GM12892 (cell line): Measurements from ENCODE around the gene IVL. TPM values are rescaled to one million over a fixed set of nuclear protein-coding genes. Genes with fewer than 3 reads are reported as not detected.
A peak's percentile ranks its signal among the peaks of the same experiment; 100 is the strongest.

ENCODE experiments used
- DNase-seq: peaks from one replicate; pipeline ENCODE4 v3.0.0; 2011; ENCODE audit not compliant: insufficient read length
- FAIRE-seq: peaks from 2 replicates; lab custom pipeline; 2011; peaks lifted over from hg19 to GRCh38; lab: Jason Lieb, UNC
- POLR2A ChIP-seq: IDR thresholded peaks from 2 replicates; pipeline ENCODE4 v1.6.1; 2011; ENCODE audit warnings: low read depth, low read length, control low read depth
- POLR2AphosphoS5 ChIP-seq: IDR thresholded peaks from 2 replicates; pipeline ENCODE4 v1.6.1; 2011; ENCODE audit warnings: low read depth, low read length, control low read depth
- TAF1 ChIP-seq: IDR thresholded peaks from 2 replicates; pipeline ENCODE4 v1.6.1; 2011; ENCODE audit warnings: low read depth, mild to moderate bottlenecking, control low read depth, low read length, borderline replicate concordance
- polyA plus RNA-seq: library from polyadenylated mRNA; unstranded; fragments of >200 nt; gene quantifications from one replicate; pipeline ENCODE4 v1.2.1, GENCODE V29; 2012; ENCODE audit warnings: missing spikeins, inconsistent platforms; ENCODE audit not compliant: missing spikeins

Gene IVL, protein sequence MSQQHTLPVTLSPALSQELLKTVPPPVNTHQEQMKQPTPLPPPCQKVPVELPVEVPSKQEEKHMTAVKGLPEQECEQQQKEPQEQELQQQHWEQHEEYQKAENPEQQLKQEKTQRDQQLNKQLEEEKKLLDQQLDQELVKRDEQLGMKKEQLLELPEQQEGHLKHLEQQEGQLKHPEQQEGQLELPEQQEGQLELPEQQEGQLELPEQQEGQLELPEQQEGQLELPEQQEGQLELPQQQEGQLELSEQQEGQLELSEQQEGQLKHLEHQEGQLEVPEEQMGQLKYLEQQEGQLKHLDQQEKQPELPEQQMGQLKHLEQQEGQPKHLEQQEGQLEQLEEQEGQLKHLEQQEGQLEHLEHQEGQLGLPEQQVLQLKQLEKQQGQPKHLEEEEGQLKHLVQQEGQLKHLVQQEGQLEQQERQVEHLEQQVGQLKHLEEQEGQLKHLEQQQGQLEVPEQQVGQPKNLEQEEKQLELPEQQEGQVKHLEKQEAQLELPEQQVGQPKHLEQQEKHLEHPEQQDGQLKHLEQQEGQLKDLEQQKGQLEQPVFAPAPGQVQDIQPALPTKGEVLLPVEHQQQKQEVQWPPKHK
- 4.3 TPM for polyA plus RNA-seq

DNA sequence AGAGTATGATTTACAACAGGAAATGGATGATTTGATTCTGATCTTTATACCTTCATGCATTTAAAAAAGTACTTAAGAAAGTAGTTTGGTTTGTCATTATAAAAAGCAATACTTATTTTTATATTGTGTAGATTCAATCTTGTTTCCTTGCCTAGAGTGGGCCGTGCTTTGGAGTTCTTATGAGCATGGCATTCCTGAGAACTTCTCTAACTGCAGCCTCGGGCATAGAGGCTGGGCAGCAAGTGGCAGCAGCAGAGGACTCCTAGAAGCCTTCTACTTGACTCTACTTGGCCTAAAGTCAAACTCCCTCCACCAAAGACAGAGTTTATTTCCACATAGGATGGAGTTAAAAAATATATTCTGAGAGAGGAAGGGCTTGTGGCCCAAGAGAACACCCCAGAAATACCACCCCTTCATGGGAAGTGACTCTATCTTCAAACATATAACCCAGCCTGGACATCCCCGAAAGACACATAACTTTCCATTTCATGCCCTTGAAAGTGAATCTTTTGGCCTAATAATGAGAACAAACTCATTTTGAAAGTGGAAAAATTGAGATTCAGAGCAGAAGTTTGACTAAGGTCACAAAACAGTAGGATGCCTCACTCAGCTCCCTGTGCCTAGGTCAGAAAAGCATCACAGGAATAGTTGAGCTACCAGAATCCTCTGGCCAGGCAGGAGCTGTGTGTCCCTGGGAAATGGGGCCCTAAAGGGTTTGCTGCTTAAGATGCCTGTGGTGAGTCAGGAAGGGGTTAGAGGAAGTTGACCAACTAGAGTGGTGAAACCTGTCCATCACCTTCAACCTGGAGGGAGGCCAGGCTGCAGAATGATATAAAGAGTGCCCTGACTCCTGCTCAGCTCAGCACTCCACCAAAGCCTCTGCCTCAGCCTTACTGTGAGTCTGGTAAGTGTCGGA lies at the start of gene IVL:
Gene IVL, plus strand, starts transcription at position 861 of the 916 bp plus-strand sequence. CDS start 1,252 bp downstream, outside the sequence.
- TF ChIP-seq POLR2A (no peak), TAF1 (no peak), POLR2AphosphoS5 (no peak)
- FAIRE-seq (peak; percentile 80), DNase-seq (no peak)

DNA sequence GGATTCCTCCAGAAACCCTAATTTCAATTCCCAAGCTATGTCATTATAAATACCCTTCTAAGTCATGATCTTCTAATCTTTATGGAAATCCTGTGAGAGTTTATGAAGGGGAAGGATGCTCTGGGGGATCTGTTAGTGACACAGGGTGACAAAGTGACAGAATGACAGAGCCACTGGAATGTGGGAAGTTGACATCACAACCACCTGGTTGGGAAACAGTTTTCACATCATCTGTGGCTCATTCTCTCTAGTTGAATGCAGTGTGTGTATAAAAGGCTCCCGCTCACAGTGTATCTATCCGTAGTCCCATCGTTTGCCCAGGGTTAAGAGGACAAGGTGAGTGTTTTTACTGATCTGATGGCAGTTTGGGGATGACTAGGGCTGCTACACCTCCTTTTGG lies 48.6 kb upstream of the IVL start, which contains the start of gene LCE7A:
Gene LCE7A, plus strand, starts transcription at position 301 of the 400 bp plus-strand sequence. CDS start 702 bp downstream, outside the sequence.
- no peak for FAIRE-seq
- no peak for TF ChIP-seq POLR2A
- TF ChIP-seq TAF1, result no peak
- no peak for TF ChIP-seq POLR2AphosphoS5
- no peak for DNase-seq

DNA sequence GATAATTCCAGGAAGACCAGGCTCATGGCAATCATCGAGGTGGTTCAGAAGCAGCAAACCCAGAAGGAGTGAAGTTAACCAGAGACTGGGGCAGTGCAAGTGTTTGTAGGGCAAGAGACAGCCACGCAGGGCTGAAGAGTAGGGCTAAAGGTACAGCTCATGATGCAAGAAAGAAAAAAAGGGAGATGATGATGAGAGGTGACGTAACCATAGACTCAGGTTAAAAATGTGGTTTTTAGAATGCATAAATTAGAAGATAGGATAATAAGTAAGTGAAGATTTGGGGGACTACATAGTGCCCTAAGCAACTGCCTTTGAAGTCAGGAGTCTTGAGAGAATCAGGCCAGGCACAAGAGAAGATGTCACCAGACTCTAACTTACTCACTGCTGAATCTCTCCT lies 48.2 kb upstream of the IVL start:
- FAIRE-seq, result no peak
- no peak for TF ChIP-seq TAF1
- TF ChIP-seq POLR2AphosphoS5, result no peak
- no peak for TF ChIP-seq POLR2A
- DNase-seq, result no peak

DNA sequence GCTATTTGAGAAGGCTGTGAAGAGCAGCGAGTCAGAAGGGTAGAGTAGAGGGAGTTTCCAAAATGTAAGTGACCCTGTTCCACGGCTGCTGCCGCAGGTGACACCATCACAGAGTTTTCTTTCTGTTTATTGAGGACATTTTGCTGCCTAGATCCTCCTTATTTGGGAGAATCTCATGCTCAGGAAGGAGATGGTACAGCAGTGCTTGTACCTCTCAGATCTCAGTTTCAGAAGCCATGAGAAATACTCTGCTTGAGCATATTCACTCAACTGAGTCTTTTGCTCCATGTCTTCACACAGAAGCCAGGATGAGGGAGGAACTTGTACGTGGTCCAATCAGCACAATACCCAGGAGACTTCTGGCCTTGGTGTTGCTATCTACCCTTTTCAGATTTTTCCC lies 47.0 kb upstream of the IVL start:
- DNase-seq, result no peak
- no peak for TF ChIP-seq TAF1
- no peak for TF ChIP-seq POLR2AphosphoS5
- no peak for TF ChIP-seq POLR2A
- FAIRE-seq, result no peak

DNA sequence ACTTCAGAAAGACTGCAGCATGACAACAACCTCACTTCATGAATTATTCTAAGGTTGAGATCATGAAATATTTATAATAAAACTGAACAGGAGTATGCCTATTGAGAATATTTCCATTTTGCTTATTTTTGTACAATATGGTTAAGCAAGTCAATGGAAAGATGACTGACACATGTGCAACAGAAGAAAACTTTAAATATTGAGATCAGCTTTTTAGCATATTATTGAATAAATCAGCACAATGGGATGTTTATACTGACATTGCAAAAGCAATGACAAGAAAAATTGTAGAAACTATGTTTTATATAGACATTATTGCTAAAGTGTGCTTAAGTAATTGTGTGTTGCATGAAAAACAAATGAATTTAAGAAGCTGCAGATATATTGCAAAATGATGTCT lies 43.9 kb upstream of the IVL start:
- DNase-seq, result no peak
- no peak for FAIRE-seq
- TF ChIP-seq POLR2A (no peak), TAF1 (no peak), POLR2AphosphoS5 (no peak)

DNA sequence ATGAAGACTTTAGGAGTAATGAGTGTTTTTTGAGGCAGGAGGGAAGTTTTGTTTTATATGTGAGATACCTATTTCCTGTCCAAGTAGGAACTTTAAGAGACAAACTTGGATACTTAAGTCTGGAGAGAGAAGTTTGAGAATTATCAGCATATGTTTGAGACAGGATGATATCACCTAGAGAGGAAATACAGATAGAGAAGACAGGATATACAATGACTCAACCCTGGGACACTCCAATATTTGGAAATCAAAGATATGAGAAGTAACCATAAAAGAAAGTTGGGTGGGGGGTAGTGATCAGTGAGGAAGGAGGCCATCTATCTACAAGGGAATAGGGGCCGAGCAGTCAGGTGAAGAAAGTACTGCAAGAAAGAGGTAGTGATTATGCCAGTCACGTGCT lies 42.0 kb upstream of the IVL start:
- no peak for TF ChIP-seq POLR2AphosphoS5
- no peak for FAIRE-seq
- DNase-seq, result no peak

DNA sequence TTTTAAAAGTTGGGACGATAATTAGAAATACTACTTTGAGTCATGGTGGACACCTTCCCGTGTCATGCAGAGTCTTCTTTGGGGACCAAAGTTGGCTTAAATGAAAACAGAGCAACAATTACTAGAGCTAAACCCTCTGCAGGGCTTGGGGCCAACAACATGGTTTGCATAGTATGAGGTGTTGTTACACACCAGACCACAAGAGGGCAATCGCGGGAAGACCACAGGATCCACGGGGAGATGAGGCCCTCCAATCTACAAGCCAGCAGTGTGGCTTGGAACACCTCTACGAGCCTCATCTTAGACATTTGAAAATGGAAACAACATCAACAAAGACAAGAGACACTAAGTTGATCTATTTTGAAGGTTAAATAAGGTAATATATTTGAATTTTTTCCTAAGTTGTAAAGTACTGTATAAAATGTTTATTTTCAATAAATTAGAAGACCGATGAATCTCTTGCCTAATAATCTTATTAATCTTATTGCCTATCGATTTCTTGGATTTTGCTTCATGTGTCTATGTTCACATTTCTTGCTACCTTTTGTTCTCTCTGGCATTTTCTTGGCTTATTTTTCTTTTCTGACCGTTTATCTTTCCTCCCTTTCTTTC lies 38.4 kb upstream of the IVL start:
- FAIRE-seq (peak; percentile 92), DNase-seq (peak; percentile 46)
- TF ChIP-seq POLR2AphosphoS5 (no peak), TAF1 (no peak), POLR2A (no peak)

DNA sequence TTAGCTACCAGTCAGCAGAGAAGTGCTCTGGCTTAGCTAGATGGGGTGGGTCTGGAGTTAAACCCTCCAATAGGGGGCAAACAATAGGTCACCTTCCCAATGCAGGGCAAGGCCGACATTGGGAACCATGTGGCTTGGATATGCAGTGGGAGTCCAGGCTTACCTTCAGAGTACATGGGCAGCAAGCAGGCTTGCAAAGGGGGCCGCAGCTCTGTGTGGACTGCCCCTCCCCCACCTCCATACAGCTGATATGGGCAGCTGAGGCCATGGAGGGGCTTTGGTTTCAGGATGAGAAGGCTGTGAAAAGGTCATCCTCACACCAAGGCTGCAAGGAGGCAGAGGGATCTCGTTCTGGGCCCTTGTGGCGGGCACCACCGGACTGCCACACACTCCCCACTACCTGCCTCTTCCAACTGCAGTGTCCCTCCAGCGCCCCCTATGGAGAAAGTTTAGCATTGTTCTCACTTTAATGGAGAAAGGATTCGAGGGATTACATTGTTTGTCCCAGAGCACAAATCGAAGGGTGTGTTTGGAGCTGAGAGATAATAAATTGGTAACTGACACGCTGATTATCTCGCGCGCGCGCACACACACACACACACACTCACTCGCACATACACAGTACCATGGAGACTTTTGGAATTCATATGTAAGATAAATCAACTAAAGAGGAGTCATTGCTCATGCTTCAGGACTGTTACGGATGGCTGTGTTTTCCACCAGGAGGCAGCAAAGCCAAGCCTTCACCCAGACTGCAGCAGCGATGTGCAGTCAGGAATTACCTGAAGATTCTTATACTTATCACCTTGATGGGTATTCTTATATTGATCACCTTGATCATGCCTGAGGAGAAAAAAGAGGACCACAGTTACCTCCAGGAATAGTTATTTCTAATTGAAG lies 37.3 kb upstream of the IVL start:
- no peak for DNase-seq
- peak; percentile 74 for FAIRE-seq
- TF ChIP-seq POLR2AphosphoS5 (no peak), POLR2A (no peak), TAF1 (no peak)

DNA sequence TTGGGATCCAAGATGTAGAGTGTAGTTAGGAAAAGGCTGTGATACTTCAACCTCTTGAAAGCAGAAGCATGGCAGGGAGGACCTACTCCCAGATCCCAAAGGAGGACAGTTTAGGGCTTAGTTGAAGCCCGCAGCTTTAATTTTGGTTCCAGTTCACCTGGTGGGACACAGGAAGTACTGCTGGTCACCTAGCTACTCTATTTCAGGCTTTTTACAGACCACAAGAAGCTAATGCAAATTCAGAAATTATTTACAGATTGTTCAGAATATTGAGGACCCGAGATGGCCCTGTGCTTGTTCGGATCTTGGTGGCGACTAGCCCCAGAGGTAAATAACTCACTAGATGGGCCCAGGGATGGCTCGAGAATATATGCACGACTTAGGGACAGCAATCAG lies 36.6 kb upstream of the IVL start:
- TF ChIP-seq POLR2A (no peak), POLR2AphosphoS5 (no peak), TAF1 (no peak)
- FAIRE-seq (peak; percentile 65), DNase-seq (no peak)

DNA sequence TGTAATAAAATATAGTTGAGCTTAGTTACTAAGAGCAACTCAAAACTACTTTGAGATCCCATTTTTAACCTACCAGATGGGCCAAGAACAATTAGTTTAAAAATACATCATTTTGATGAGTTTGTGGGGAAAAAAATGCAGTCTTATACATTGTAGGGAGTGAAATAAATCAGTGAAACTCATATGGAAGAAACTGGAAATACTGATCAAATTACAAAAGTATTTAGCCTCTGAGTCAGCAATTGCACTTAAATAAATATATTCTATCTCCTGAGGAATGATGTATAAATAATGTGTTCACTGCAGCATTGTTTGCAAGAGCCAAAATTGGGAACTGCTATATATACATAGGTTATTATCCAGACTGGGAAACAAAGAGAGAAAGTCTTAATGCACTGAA lies 34.9 kb upstream of the IVL start:
- FAIRE-seq (no peak), DNase-seq (no peak)
- TF ChIP-seq POLR2A (no peak), TAF1 (no peak), POLR2AphosphoS5 (no peak)

DNA sequence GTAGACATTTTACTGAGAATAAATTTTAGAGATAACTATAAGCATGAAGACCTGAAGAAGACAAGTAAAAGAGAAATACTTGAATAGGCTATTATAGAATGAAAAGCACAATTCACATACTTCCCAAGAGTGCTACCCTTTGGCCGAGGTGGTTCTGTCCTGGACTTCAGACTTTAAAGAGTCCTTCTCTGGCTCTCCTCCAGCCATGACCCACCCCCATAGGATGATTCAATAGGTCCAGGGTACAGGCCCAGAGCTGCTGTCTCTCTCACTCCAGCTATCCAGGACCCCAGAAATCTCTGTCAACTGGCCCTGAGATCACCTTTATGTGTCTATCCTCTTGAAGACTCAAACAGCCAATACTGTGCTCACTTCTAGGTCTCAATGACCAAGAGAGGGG lies 31.5 kb upstream of the IVL start:
- FAIRE-seq (no peak), DNase-seq (no peak)
- no peak for TF ChIP-seq POLR2AphosphoS5
- no peak for TF ChIP-seq TAF1
- TF ChIP-seq POLR2A, result no peak
